ENCODE results near the gene IFNLR1.

Gene IFNLR1

GRCh38 chr1:24173638-24174575 lies 13.2 kb downstream of the IFNLR1 start:
- H3K9me3 ChIP-seq (ENCODE audit: control insufficient read depth in 1 of 2, low read length in 2 of 2) = no peaks in the 10 kb centered on the region
- H3K4me3 ChIP-seq (ENCODE audit: low read depth in 1 of 2, low read length in 2 of 2) = no peak overlapping the region
- H3K4me1 ChIP-seq (ENCODE audit: control insufficient read depth in 1 of 2, insufficient read depth in 2 of 2, low read length in 2 of 2) = no peaks in the 10 kb centered on the region
- no peak overlapping the region for H3K27ac ChIP-seq (ENCODE audit: low read length)
- no peaks in the 10 kb centered on the region for H3K36me3 ChIP-seq (ENCODE audit: control insufficient read depth in 1 of 2, insufficient read depth in 2 of 2, low read length in 2 of 2)
- no peaks in the 10 kb centered on the region for H3K27me3 ChIP-seq (ENCODE audit: low read depth, low read length)

GRCh38 chr1:24172598-24172997 lies 14.5 kb downstream of the IFNLR1 start:
- Histone ChIP-seq H3K9me3 (ENCODE audit: control insufficient read depth in 1 of 2, low read length in 2 of 2) (no peaks in the 10 kb centered on the region), H3K27me3 (ENCODE audit: low read depth, low read length) (no peaks in the 10 kb centered on the region), H3K27ac (ENCODE audit: low read length) (no peak overlapping the region), H3K4me1 (ENCODE audit: control insufficient read depth in 1 of 2, insufficient read depth in 2 of 2, low read length in 2 of 2) (no peaks in the 10 kb centered on the region), H3K36me3 (ENCODE audit: control insufficient read depth in 1 of 2, insufficient read depth in 2 of 2, low read length in 2 of 2) (no peaks in the 10 kb centered on the region), H3K4me3 (ENCODE audit: low read depth in 1 of 2, low read length in 2 of 2) (no peak overlapping the region)

- Histone ChIP-seq H3K27me3 (ENCODE audit: low read depth, low read length) (no peaks in the 10 kb centered on the region), H3K9me3 (ENCODE audit: control insufficient read depth in 1 of 2, low read length in 2 of 2) (no peaks in the 10 kb centered on the region), H3K4me1 (ENCODE audit: control insufficient read depth in 1 of 2, insufficient read depth in 2 of 2, low read length in 2 of 2) (no peaks in the 10 kb centered on the region), H3K36me3 (ENCODE audit: control insufficient read depth in 1 of 2, insufficient read depth in 2 of 2, low read length in 2 of 2) (no peaks in the 10 kb centered on the region), H3K27ac (ENCODE audit: low read length) (no peak overlapping the region), H3K4me3 (ENCODE audit: low read depth in 1 of 2, low read length in 2 of 2) (no peak overlapping the region)
Observed at GRCh38 chr1:24169286-24169685, 17.8 kb downstream of the IFNLR1 start.

GRCh38 chr1:24168245-24168644 lies 18.8 kb downstream of the IFNLR1 start:
- H3K27me3 ChIP-seq (ENCODE audit: low read depth, low read length) = no peaks in the 10 kb centered on the region
- H3K9me3 ChIP-seq (ENCODE audit: control insufficient read depth in 1 of 2, low read length in 2 of 2) = no peaks in the 10 kb centered on the region
- no peak overlapping the region for H3K4me3 ChIP-seq (ENCODE audit: low read depth in 1 of 2, low read length in 2 of 2)
- no peaks in the 10 kb centered on the region for H3K36me3 ChIP-seq (ENCODE audit: control insufficient read depth in 1 of 2, insufficient read depth in 2 of 2, low read length in 2 of 2)
- no peaks in the 10 kb centered on the region for H3K4me1 ChIP-seq (ENCODE audit: control insufficient read depth in 1 of 2, insufficient read depth in 2 of 2, low read length in 2 of 2)
- H3K27ac ChIP-seq (ENCODE audit: low read length) = no peak overlapping the region

GRCh38 chr1:24167008-24167407 lies 20.1 kb downstream of the IFNLR1 start:
- Histone ChIP-seq H3K36me3 (ENCODE audit: control insufficient read depth in 1 of 2, insufficient read depth in 2 of 2, low read length in 2 of 2) (no peaks in the 10 kb centered on the region), H3K9me3 (ENCODE audit: control insufficient read depth in 1 of 2, low read length in 2 of 2) (no peaks in the 10 kb centered on the region), H3K4me3 (ENCODE audit: low read depth in 1 of 2, low read length in 2 of 2) (no peak overlapping the region), H3K4me1 (ENCODE audit: control insufficient read depth in 1 of 2, insufficient read depth in 2 of 2, low read length in 2 of 2) (no peaks in the 10 kb centered on the region), H3K27ac (ENCODE audit: low read length) (no peak overlapping the region), H3K27me3 (ENCODE audit: low read depth, low read length) (no peaks in the 10 kb centered on the region)

- Histone ChIP-seq H3K27me3 (ENCODE audit: low read depth, low read length) (no peaks in the 10 kb centered on the region), H3K9me3 (ENCODE audit: control insufficient read depth in 1 of 2, low read length in 2 of 2) (no peaks in the 10 kb centered on the region), H3K4me3 (ENCODE audit: low read depth in 1 of 2, low read length in 2 of 2) (no peak overlapping the region), H3K36me3 (ENCODE audit: control insufficient read depth in 1 of 2, insufficient read depth in 2 of 2, low read length in 2 of 2) (no peaks in the 10 kb centered on the region), H3K27ac (ENCODE audit: low read length) (no peak overlapping the region), H3K4me1 (ENCODE audit: control insufficient read depth in 1 of 2, insufficient read depth in 2 of 2, low read length in 2 of 2) (no peaks in the 10 kb centered on the region)
Observed at GRCh38 chr1:24165500-24165899, 21.6 kb downstream of the IFNLR1 start.

GRCh38 chr1:24164004-24164403 lies 23.1 kb downstream of the IFNLR1 start:
- Histone ChIP-seq H3K36me3 (ENCODE audit: control insufficient read depth in 1 of 2, insufficient read depth in 2 of 2, low read length in 2 of 2) (no peaks in the 10 kb centered on the region), H3K4me3 (ENCODE audit: low read depth in 1 of 2, low read length in 2 of 2) (no peak overlapping the region), H3K4me1 (ENCODE audit: control insufficient read depth in 1 of 2, insufficient read depth in 2 of 2, low read length in 2 of 2) (no peaks in the 10 kb centered on the region), H3K27ac (ENCODE audit: low read length) (no peak overlapping the region), H3K27me3 (ENCODE audit: low read depth, low read length) (no peaks in the 10 kb centered on the region), H3K9me3 (ENCODE audit: control insufficient read depth in 1 of 2, low read length in 2 of 2) (no peaks in the 10 kb centered on the region)

- Histone ChIP-seq H3K27ac (ENCODE audit: low read length) (no peak overlapping the region), H3K4me1 (ENCODE audit: control insufficient read depth in 1 of 2, insufficient read depth in 2 of 2, low read length in 2 of 2) (no peaks in the 10 kb centered on the region), H3K27me3 (ENCODE audit: low read depth, low read length) (no peaks in the 10 kb centered on the region), H3K4me3 (ENCODE audit: low read depth in 1 of 2, low read length in 2 of 2) (no peak overlapping the region), H3K36me3 (ENCODE audit: control insufficient read depth in 1 of 2, insufficient read depth in 2 of 2, low read length in 2 of 2) (no peaks in the 10 kb centered on the region), H3K9me3 (ENCODE audit: control insufficient read depth in 1 of 2, low read length in 2 of 2) (no peaks in the 10 kb centered on the region)
Observed at GRCh38 chr1:24162201-24162600, 24.9 kb downstream of the IFNLR1 start.

- no peaks in the 10 kb centered on the region for H3K27me3 ChIP-seq (ENCODE audit: low read depth, low read length)
- H3K27ac ChIP-seq (ENCODE audit: low read length) = no peak overlapping the region
- no peaks in the 10 kb centered on the region for H3K4me1 ChIP-seq (ENCODE audit: control insufficient read depth in 1 of 2, insufficient read depth in 2 of 2, low read length in 2 of 2)
- H3K36me3 ChIP-seq (ENCODE audit: control insufficient read depth in 1 of 2, insufficient read depth in 2 of 2, low read length in 2 of 2) = no peaks in the 10 kb centered on the region
- H3K4me3 ChIP-seq (ENCODE audit: low read depth in 1 of 2, low read length in 2 of 2) = no peak overlapping the region
- no peaks in the 10 kb centered on the region for H3K9me3 ChIP-seq (ENCODE audit: control insufficient read depth in 1 of 2, low read length in 2 of 2)
Observed at GRCh38 chr1:24161270-24161669, 25.8 kb downstream of the IFNLR1 start.

- H3K4me3 ChIP-seq (ENCODE audit: low read depth in 1 of 2, low read length in 2 of 2) = no peak overlapping the region
- H3K27ac ChIP-seq (ENCODE audit: low read length) = no peak overlapping the region
- H3K36me3 ChIP-seq (ENCODE audit: control insufficient read depth in 1 of 2, insufficient read depth in 2 of 2, low read length in 2 of 2) = no peaks in the 10 kb centered on the region
- H3K27me3 ChIP-seq (ENCODE audit: low read depth, low read length) = no peaks in the 10 kb centered on the region
- no peaks in the 10 kb centered on the region for H3K4me1 ChIP-seq (ENCODE audit: control insufficient read depth in 1 of 2, insufficient read depth in 2 of 2, low read length in 2 of 2)
- no peaks in the 10 kb centered on the region for H3K9me3 ChIP-seq (ENCODE audit: control insufficient read depth in 1 of 2, low read length in 2 of 2)
Observed at GRCh38 chr1:24159366-24159765, 27.7 kb downstream of the IFNLR1 start.

GRCh38 chr1:24157918-24158481 lies 29.1 kb downstream of the IFNLR1 start:
- Histone ChIP-seq H3K4me1 (ENCODE audit: control insufficient read depth in 1 of 2, insufficient read depth in 2 of 2, low read length in 2 of 2) (no peaks in the 10 kb centered on the region), H3K27ac (ENCODE audit: low read length) (no peak overlapping the region), H3K9me3 (ENCODE audit: control insufficient read depth in 1 of 2, low read length in 2 of 2) (no peaks in the 10 kb centered on the region), H3K4me3 (ENCODE audit: low read depth in 1 of 2, low read length in 2 of 2) (no peak overlapping the region), H3K27me3 (ENCODE audit: low read depth, low read length) (no peaks in the 10 kb centered on the region), H3K36me3 (ENCODE audit: control insufficient read depth in 1 of 2, insufficient read depth in 2 of 2, low read length in 2 of 2) (no peaks in the 10 kb centered on the region)

Data from muscle layer of duodenum (tissue), 2 donors.